LNCaP clone FGC (cell line): ENCODE data around the gene ITCH.
"Not testable (repeated sequence)": the region's sequence is repeated elsewhere in the genome, so short reads cannot be mapped to it uniquely, and the experiment has no call there.

Source experiments
- DNase-seq: peaks from one replicate; pipeline ENCODE4 v3.0.0-alpha.2; 2011; ENCODE audit warnings: low read depth
- H3K4me3 ChIP-seq: 2 replicates; pipeline ENCODE4 v1.5.1; 2011; ENCODE audit warnings: mild to moderate bottlenecking, low read depth, low read length, control low read depth
- TF ChIP-seq, protein P1 (sequence below): IDR thresholded peaks from 2 replicates; pipeline ENCODE4 v1.5.1; 2012; ENCODE audit warnings: mild to moderate bottlenecking; ENCODE audit not compliant: control insufficient read depth, insufficient read depth; ENCODE audit errors: extremely low read depth

Gene ITCH

DNA sequence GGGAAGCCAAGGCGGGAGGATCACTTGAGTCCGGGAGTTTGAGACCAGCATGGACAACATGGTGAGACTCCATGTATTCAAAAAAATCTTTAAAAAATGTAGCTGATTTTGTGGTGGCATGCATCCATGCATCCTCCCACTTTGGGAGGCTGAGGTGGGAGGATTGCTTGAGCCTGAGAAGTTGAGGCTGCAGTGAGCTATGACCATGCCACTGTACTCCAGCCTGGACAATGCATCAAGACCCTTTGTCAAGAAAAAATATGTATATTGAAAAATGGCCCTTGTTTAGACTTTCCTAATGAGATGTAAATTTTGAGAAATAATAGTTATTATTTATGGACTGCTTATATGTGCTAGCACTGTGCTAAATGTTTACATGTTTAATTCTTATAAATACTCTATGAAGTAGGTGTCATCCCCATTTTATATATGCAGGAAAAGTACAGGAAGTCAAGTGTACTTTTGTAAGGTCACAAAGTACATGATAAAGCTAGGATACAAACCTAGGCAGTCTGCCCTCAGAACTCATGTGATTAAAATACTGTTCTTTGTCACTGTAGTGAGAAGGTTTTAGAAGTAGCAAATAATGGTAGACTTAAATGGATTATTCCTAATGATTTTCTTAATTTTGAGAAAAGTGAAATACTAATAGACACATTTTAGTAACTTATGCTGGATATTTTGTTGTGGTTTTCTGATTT, 58.8 kb downstream of the ITCH start:
- H3K4me3 ChIP-seq: no peak overlapping the region
- no peak for DNase-seq
- TF ChIP-seq, protein P1, sequence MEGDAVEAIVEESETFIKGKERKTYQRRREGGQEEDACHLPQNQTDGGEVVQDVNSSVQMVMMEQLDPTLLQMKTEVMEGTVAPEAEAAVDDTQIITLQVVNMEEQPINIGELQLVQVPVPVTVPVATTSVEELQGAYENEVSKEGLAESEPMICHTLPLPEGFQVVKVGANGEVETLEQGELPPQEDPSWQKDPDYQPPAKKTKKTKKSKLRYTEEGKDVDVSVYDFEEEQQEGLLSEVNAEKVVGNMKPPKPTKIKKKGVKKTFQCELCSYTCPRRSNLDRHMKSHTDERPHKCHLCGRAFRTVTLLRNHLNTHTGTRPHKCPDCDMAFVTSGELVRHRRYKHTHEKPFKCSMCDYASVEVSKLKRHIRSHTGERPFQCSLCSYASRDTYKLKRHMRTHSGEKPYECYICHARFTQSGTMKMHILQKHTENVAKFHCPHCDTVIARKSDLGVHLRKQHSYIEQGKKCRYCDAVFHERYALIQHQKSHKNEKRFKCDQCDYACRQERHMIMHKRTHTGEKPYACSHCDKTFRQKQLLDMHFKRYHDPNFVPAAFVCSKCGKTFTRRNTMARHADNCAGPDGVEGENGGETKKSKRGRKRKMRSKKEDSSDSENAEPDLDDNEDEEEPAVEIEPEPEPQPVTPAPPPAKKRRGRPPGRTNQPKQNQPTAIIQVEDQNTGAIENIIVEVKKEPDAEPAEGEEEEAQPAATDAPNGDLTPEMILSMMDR: no peak

DNA sequence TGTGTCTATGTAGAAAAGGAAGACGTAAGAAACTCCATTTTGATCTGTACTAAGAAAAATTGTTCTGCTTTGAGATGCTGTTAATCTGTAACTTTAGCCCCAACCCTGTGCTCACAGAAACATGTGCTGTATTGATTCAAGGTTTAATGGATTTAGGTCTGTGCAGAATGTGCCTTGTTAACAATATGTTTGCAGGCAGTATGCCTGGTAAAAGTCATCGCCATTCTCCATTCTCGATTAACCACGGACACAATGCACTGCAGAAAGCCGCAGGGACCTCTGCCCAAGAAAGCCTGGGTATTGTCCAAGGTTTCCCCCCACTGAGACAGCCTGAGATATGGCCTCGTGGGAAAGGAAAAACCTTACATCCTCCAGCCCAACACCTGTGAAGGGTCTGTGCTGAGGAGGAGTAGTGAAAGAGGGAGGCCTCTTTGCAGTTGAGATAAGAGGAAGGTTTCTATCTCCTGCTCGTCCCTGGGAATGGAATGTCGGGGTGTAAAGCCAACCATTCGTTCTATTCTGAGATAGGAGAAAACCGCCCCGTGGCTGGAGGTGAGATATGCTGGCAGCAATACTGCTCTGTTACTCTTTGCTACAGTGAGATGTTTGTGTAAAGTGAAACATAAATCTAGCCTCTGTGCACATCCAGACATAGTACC, 62.1 kb downstream of the ITCH start:
- DNase-seq, H3K4me3 ChIP-seq: not testable (repeated sequence)

GRCh38 chr20:34426026-34426425, 63.0 kb downstream of the ITCH start:
- DNase-seq: no peak
- TF ChIP-seq, protein P1: no peak
- H3K4me3 ChIP-seq: no peak overlapping the region

GRCh38 chr20:34427331-34427730, 64.3 kb downstream of the ITCH start:
- no peak for DNase-seq
- no peak overlapping the region for H3K4me3 ChIP-seq
- TF ChIP-seq, protein P1: no peak

DNA sequence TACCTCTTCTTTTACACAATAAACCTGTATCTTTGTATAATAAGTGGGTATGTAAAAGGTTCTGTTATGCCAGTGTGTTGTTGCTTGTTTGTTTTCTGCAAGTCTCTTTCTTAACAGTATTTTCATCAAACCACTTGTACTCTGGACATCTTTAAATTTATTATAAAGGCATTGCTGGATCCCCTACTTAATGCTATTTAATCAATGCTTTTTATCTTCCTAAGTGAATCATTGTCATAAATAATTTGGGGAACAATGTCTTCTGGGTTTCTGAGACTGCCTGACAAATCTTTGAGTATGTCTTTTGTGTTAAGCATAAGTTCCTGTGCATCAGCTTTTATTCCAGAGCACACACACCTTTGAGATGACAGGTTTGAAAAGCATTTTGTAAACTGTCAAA, 64.7 kb downstream of the ITCH start:
- TF ChIP-seq, protein P1: no peak
- DNase-seq: no peak
- no peak overlapping the region for H3K4me3 ChIP-seq

- TF ChIP-seq, protein P1: no peak
- no peak overlapping the region for H3K4me3 ChIP-seq
- no peak for DNase-seq
Observed at GRCh38 chr20:34431168-34431567, 68.1 kb downstream of the ITCH start.

- DNase-seq: not testable (repeated sequence)
Observed at GRCh38 chr20:34432663-34433062, 69.6 kb downstream of the ITCH start.

GRCh38 chr20:34433391-34433790, 70.3 kb downstream of the ITCH start:
- no peak for DNase-seq

More at GRCh38 chr20:34432663-34433062, 69.6 kb downstream of the ITCH start:
- H3K4me3 ChIP-seq: not testable (repeated sequence)

More at GRCh38 chr20:34433391-34433790, 70.3 kb downstream of the ITCH start:
- TF ChIP-seq, protein P1: no peak
- H3K4me3 ChIP-seq: no peak overlapping the region
